GDM1 (cell line): ENCODE data around the gene PTTG1IP2.

ENCODE experiments used
- DNase-seq: peaks from one replicate; lab custom pipeline; 2025; lab: John Stamatoyannopoulos, UW

PTTG1IP2 gene

GRCh38 chr7:90483251-90483650, 13.8 kb downstream of the PTTG1IP2 start:
- DNase-seq: no peak

- no peak for DNase-seq
Observed at GRCh38 chr7:90484706-90485105, 15.3 kb downstream of the PTTG1IP2 start.

- no peak for DNase-seq
Observed at GRCh38 chr7:90485734-90486316, 16.4 kb downstream of the PTTG1IP2 start.

- DNase-seq: no peak
Observed at GRCh38 chr7:90487808-90488207, 18.4 kb downstream of the PTTG1IP2 start.

- no peak for DNase-seq
Observed at GRCh38 chr7:90488220-90488619, 18.8 kb downstream of the PTTG1IP2 start.

- no peak for DNase-seq
Observed at GRCh38 chr7:90492250-90492649, 22.8 kb downstream of the PTTG1IP2 start.

- DNase-seq: no peak
Observed at GRCh38 chr7:90495241-90495640, 25.8 kb downstream of the PTTG1IP2 start.

- no peak for DNase-seq
Observed at GRCh38 chr7:90502539-90502938, 33.1 kb downstream of the PTTG1IP2 start.

GRCh38 chr7:90503367-90503766, 33.9 kb downstream of the PTTG1IP2 start:
- no peak for DNase-seq

- DNase-seq: no peak
Observed at GRCh38 chr7:90507692-90508091, 38.3 kb downstream of the PTTG1IP2 start.

- no peak for DNase-seq
Observed at GRCh38 chr7:90511776-90512175, 42.3 kb downstream of the PTTG1IP2 start.

- no peak for DNase-seq
Observed at GRCh38 chr7:90512821-90513254, 43.4 kb downstream of the PTTG1IP2 start.

GRCh38 chr7:90516257-90516656, 46.8 kb downstream of the PTTG1IP2 start:
- no peak for DNase-seq

- DNase-seq: no peak
Observed at GRCh38 chr7:90518630-90519029, 49.2 kb downstream of the PTTG1IP2 start.

GRCh38 chr7:90520484-90520883, 51.0 kb downstream of the PTTG1IP2 start:
- no peak for DNase-seq

- no peak for DNase-seq
Observed at GRCh38 chr7:90530263-90530662, 60.8 kb downstream of the PTTG1IP2 start.

- no peak for DNase-seq
Observed at GRCh38 chr7:90532231-90532929, 62.9 kb downstream of the PTTG1IP2 start.

- DNase-seq: no peak
Observed at GRCh38 chr7:90536449-90536848, 67.0 kb downstream of the PTTG1IP2 start.

- no peak for DNase-seq
Observed at GRCh38 chr7:90538405-90538804, 69.0 kb downstream of the PTTG1IP2 start.

GRCh38 chr7:90540406-90540805, 71.0 kb downstream of the PTTG1IP2 start:
- DNase-seq: no peak

GRCh38 chr7:90551036-90551435, 81.6 kb downstream of the PTTG1IP2 start:
- no peak for DNase-seq

- no peak for DNase-seq
Observed at GRCh38 chr7:90552521-90552920, 83.1 kb downstream of the PTTG1IP2 start.

GRCh38 chr7:90560730-90561129, 91.3 kb downstream of the PTTG1IP2 start:
- DNase-seq: no peak
